Uterus (tissue), 4 donors: ENCODE results near the gene UGT1A6. TPM values are rescaled to one million over a fixed set of nuclear protein-coding genes. Genes with fewer than 3 reads are reported as not detected.

ENCODE experiments used
- DNase-seq, 2 donors: peaks; one replicate each; pipeline ENCODE4 v3.0.0-alpha.2; 2019 to 2020
- H3K27ac ChIP-seq, 2 donors: fragments of 200-600 bp; sonication (generic); 1 replicate in 1 of 2; 2 replicates in 1 of 2; pipeline ENCODE4 v1.5.1; 2016 to 2018
- H3K27me3 ChIP-seq, 2 donors: fragments of 200-600 bp; sonication (generic); one replicate each; pipeline ENCODE4 v1.5.1; 2018 to 2019; ENCODE audit warnings: control low read depth in 1 of 2
- H3K36me3 ChIP-seq, 2 donors: fragments of 200-600 bp; sonication (generic); one replicate each; pipeline ENCODE4 v1.5.1; 2019; ENCODE audit warnings: control low read depth in 1 of 2
- H3K4me1 ChIP-seq, 2 donors: fragments of 200-600 bp; sonication (generic); one replicate each; pipeline ENCODE4 v1.5.1; 2018 to 2019; ENCODE audit warnings: control low read depth in 1 of 2
- H3K4me3 ChIP-seq, 2 donors: fragments of 200-600 bp; sonication (generic); 1 replicate in 1 of 2; 2 replicates in 1 of 2; pipeline ENCODE4 v1.5.1; 2018 to 2019; ENCODE audit warnings: mild to moderate bottlenecking in 1 of 2
- H3K9me3 ChIP-seq, 2 donors: fragments of 200-600 bp; sonication (generic); one replicate each; pipeline ENCODE4 v1.5.1; 2019; ENCODE audit warnings: control low read depth in 1 of 2
- CTCF ChIP-seq, 4 experiments: fragments of 200-600 bp in 2 of 4; fragments of 450-650 bp in 2 of 4; sonication (generic) in 2 of 4; IDR thresholded peaks; one replicate each; pipeline ENCODE4 v1.5.1; 2016 to 2019; ENCODE audit warnings: antibody characterized with exemption in 4 of 4, mild to moderate bottlenecking in 2 of 4, moderate library complexity in 1 of 4
- POLR2A ChIP-seq, 2 donors: fragments of 450-650 bp; IDR thresholded peaks; one replicate each; pipeline ENCODE4 v1.6.1; 2016; ENCODE audit warnings: antibody characterized with exemption in 2 of 2, mild to moderate bottlenecking in 1 of 2, moderate library complexity in 1 of 2
- intact Hi-C: fragments of 100-400 bp; cut with DNase I; formaldehyde crosslinking; loops from one replicate; pipeline ENCODE4 v1.15.1; 2023; ENCODE audit warnings: low total_unique reads
- total RNA-seq, 4 donors: library from RNA; depleted of rRNA in 3 of 4; stranded (reverse); fragments of >200 nt in 3 of 4; gene quantifications; one replicate each; pipeline versions ENCODE4 v1.1.0 to v1.2.4, GENCODE V29; 2014 to 2023
- donor health status: DM: yes; HTN: yes; CAD: no.

The UGT1A6 gene
- total RNA-seq, 4 donors from 2014 or later = not detected

- Histone ChIP-seq H3K27me3 (no peaks in the 10 kb centered on the region), H3K36me3 (no peaks in the 10 kb centered on the region), H3K27ac (no peak overlapping the region), H3K4me1 (no peaks in the 10 kb centered on the region), H3K9me3 (no peaks in the 10 kb centered on the region), H3K4me3 (no peak overlapping the region)
- intact Hi-C loops = no loop called here
- DNase-seq = no peak
- TF ChIP-seq CTCF (IDR thresholded peaks at IDR 0.05) (no peak), POLR2A (IDR thresholded peaks at IDR 0.05) (no peak)
These were observed 99.2 kb downstream of the UGT1A6 start for GRCh38 chr2:233791883-233792329.

- Histone ChIP-seq H3K27me3 (no peaks in the 10 kb centered on the region), H3K9me3 (no peaks in the 10 kb centered on the region), H3K36me3 (no peaks in the 10 kb centered on the region), H3K27ac (no peak overlapping the region), H3K4me1 (no peaks in the 10 kb centered on the region), H3K4me3 (no peak overlapping the region)
- intact Hi-C loops = no loop called here
- no peak for TF ChIP-seq POLR2A (IDR thresholded peaks at IDR 0.05)
- no peak for TF ChIP-seq CTCF (IDR thresholded peaks at IDR 0.05)
- DNase-seq = no peak
These were observed 100.0 kb downstream of the UGT1A6 start for GRCh38 chr2:233792720-233793119.

- intact Hi-C loops = no loop called here
- H3K36me3 ChIP-seq = no peaks in the 10 kb centered on the region
- H3K9me3 ChIP-seq = no peaks in the 10 kb centered on the region
- no peaks in the 10 kb centered on the region for H3K27me3 ChIP-seq
- no peak for TF ChIP-seq CTCF (IDR thresholded peaks at IDR 0.05)
- TF ChIP-seq POLR2A (IDR thresholded peaks at IDR 0.05) = no peak
- no peak overlapping the region for H3K4me3 ChIP-seq
- no peaks in the 10 kb centered on the region for H3K4me1 ChIP-seq
- no peak for DNase-seq
- no peak overlapping the region for H3K27ac ChIP-seq
These were observed 100.9 kb downstream of the UGT1A6 start for GRCh38 chr2:233793465-233794127.

GRCh38 chr2:233794128-233794658 lies 101.5 kb downstream of the UGT1A6 start:
- Histone ChIP-seq H3K36me3 (no peaks in the 10 kb centered on the region), H3K4me1 (no peaks in the 10 kb centered on the region), H3K4me3 (no peak overlapping the region), H3K27ac (no peak overlapping the region), H3K9me3 (no peaks in the 10 kb centered on the region), H3K27me3 (no peaks in the 10 kb centered on the region)
- intact Hi-C loops = no loop called here
- no peak for DNase-seq
- no peak for TF ChIP-seq POLR2A (IDR thresholded peaks at IDR 0.05)
- TF ChIP-seq CTCF (IDR thresholded peaks at IDR 0.05) = no peak

- H3K36me3 ChIP-seq = no peaks in the 10 kb centered on the region
- TF ChIP-seq POLR2A (IDR thresholded peaks at IDR 0.05) = no peak
- no peaks in the 10 kb centered on the region for H3K9me3 ChIP-seq
- intact Hi-C loops = no loop called here
- no peak overlapping the region for H3K4me3 ChIP-seq
- no peak overlapping the region for H3K27ac ChIP-seq
- DNase-seq = no peak
- H3K27me3 ChIP-seq = no peaks in the 10 kb centered on the region
- H3K4me1 ChIP-seq = no peaks in the 10 kb centered on the region
These were observed 103.1 kb downstream of the UGT1A6 start for GRCh38 chr2:233795735-233796171.
